GM21423 (cell line): ENCODE measurements around the gene DNAJC15.
A peak's percentile ranks its signal among the peaks of the same experiment; 100 is the strongest.

ENCODE experiments used
- ATAC-seq: cut with Tn5 transposase; IDR thresholded peaks from one replicate; pipeline ENCODE4 v1.9.1; 2021; ENCODE audit warnings: mild to moderate bottlenecking, moderate library complexity; ENCODE audit not compliant: unreplicated experiment

DNAJC15 gene

DNA sequence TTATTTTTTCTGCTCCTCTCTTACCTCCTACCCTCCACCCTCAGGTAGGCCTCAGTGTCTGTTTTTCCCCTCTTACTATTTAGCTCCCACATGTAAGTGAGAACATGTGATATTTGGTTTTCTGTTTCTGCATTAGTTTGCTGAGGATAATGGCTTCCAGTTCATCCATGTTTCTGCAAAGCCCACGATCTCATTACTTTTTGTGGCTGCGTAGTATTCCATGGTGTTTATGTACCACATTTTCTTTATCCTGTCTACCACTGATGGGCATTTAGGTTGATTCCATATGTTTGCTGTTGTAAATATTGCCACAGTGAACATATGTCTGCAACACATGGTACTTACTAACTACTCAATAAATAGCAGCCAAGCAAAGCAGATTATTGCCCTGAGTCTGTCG lies 56.8 kb downstream of the DNAJC15 start:
- ATAC-seq, result no peak

DNA sequence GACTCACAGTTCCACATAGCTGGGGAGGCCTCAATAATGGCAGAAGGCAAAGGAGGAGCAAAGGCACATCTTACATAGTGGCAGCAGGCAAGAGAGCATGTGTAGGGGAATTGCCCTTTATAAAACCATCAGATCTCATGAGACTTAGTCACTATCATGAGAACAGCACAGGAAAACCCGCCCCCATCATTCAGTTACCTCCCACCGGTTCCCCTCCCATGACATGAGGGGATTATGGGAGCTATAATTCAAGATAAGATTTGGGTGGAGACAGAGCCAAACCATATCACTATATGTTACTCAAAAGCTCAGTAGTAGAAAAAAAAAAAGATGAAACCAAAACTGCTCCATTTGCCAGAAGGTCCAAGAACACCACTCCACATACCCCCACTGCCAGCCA lies 58.5 kb downstream of the DNAJC15 start:
- no peak for ATAC-seq

DNA sequence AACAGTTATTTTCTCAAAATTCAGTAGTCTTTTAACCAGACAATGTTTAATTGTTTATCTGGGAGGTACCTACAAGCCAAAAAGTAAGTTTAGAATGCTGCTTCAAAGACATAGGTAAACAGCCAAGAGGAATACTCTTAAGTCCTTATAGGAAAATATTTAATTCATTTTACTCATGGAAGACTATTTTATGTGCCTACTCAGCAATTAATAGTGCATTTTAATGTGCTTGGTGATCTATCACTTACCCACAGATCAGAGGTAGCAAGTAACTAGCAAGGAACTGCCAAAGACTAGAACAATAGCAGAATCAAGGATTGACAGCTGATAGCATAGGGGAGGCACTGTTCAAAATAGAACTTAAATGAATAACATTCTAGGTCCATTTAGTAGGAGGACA lies 60.4 kb downstream of the DNAJC15 start:
- no peak for ATAC-seq

DNA sequence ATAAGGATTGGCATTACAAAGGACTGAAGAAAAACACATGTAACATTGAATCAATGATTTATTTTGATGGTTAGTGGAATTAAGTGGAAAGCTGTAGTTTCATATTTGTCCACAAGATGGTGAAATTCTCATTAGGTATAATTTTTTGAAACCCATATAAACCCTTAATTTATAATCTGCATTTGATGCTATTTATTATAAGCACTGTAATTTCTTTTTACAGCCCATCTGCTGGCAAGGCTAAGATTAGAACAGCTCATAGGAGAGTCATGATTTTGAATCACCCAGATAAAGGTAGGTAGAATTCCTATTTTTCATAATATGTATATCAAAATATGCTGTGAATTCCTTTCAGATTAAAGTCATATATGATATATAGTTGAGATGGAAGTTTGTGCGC lies 62.2 kb downstream of the DNAJC15 start:
- ATAC-seq, result no peak

DNA sequence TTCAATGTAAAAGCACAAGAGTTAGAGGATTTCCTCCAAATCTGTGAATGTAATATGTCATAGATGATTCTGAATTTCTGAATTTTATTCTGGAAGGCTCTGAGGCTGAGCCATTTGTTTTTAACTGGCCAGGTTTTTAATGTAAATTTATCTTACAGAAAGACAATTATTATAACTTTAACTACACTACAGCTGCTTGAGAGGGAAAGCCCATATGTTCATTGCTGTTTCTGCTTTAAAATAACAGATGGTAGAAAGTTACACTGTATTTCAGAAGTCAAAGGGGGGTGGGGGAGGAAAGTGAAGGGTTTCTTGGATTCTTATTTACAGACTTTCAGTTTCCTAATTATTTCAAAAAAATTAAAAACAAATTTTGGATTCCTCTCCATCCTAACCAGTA lies 62.8 kb downstream of the DNAJC15 start:
- ATAC-seq, result no peak

DNA sequence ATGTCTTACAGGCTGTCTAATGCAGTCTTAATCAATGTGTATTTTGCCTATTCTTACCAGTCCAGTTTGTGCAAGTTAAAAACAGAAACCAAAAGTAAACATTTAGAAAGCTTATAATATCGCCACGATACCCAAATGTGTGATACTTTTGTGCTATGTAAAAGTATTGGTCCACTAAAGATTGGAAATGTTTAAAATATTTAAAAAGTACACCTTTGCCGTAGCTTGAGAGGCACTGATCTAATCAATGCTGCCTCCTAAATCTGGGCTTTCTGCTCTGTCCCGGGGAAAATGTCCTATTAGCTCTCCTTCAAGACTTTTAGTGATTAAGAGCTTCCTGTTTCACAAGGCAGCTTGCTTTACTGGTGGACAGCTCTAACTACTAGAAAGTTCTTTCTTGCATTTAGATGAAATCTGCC lies 64.7 kb downstream of the DNAJC15 start:
- no peak for ATAC-seq

DNA sequence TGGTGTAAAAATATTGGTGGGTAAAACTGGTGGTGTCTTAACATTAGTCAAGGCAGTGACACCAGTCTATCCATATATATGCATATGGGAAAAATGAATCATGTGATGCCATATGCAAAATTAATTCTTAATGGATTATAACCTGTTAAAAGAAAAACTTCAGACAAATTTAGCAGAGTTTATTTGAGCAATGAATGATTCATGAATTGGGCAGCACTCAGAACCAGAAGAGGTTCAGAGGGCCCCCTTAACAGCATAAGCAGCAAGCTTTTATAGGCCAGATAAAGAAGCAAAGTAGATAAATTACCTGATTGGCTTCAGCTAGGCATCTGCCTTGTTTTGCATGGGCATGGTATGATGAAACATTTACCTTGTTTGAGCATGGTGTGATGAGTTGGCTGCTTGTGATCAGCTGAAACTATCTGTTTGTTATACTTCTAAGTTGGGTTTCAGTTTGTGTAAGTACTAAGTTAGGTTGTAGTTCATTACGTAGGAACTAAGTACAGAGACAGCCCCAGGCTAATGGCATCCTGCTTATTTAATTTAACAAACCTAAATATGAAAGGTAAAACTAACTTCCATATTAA lies 66.6 kb downstream of the DNAJC15 start:
- ATAC-seq, result no peak

DNA sequence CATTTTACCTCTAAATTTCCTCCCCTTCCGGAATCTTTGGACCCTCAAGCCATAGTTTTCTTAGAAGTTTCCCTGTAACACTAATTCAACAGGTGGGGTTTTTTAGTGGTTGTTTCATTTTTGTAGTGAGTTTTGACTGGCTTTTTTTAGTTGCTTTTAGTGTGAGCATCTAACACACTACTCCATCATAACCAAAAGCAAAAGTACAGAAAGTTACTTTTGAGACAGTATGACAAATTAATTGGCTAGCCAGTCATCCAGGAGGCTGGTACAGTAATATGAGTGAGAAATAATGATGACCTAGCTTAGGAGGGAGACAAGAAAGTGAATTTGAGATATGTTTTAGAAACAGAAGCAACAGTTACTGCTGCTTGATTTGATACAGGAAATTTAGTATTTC lies 71.5 kb downstream of the DNAJC15 start:
- ATAC-seq, result peak; percentile 78

DNA sequence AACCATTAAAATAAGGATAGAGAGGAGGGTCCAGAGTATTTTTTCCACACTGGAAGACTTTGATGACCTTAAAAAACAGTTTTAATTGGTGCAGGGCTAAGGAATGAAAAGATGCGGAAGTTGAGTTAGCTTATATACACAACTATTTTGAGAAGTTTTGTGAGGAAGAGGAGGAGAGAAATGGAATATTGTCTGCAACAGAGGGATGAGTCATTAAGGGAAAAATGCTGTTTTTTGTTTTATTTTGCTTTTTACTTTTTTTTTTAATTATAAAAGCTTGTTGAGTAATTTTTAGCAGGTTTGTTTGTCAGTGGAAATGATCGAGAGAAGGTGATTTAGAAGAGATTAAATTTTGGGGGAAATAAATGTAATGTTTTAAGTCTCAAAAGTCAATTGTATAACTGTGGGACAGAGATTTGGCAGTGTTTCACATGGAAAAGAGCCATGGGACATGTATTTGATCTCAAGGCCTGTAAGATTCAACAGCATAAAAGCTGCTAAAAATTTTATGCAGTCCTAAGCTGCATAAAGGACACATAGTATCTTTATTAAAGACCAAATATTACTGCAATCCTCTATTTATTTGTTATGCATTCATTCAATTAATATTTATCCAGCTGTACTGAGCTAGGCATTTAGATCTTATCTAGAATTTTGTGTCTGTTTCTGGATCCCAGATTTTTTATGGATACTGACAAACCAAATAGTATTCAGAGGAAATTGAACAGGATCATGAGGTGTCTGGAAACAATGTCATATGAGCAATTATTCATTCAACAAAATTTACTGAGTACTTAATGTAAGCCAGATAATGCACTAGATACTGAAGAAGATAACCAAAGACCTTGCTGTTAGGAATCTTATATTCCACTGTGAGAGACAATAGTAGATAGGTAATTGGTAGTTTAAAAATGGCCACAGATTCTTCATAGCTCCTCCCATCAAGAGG lies 72.7 kb downstream of the DNAJC15 start:
- no peak for ATAC-seq

DNA sequence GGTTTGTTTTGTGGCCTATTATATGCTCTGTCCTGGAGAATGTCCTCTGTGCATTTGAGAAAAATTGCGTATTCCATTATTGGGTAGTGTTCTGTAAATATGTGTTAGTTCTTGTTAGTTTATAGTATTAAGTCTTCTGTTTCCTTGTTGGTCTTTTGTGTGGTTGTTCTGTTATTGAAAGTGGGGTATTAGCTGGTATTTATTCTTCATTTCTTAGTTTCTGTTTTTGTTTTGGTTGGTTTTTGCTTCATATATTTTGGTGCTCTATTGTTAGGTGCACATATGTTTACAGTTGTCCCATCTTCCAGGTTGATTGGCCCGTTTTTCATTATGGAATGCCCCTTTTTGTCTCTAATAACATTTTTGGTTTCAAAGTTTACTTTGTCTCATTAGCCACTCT lies 77.3 kb downstream of the DNAJC15 start:
- no peak for ATAC-seq

DNA sequence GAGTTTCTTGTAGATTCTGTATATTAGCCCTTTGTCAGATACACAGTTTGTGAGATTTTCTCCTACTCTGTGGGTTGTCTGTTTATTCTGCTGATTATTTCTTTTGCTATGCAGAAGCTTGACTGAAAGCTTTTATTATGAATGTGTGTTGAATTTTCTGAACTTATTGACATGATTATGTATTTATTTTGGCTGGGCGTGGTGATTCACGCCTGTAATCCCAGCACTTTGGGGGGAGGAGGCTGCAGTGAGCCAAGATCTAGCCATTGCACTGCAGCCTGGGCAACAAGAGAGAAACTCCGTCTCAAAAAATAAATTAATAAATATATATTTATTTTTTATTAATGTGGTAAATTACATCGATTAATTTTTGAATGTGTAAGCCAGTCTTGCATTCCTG lies 78.9 kb downstream of the DNAJC15 start:
- no peak for ATAC-seq

DNA sequence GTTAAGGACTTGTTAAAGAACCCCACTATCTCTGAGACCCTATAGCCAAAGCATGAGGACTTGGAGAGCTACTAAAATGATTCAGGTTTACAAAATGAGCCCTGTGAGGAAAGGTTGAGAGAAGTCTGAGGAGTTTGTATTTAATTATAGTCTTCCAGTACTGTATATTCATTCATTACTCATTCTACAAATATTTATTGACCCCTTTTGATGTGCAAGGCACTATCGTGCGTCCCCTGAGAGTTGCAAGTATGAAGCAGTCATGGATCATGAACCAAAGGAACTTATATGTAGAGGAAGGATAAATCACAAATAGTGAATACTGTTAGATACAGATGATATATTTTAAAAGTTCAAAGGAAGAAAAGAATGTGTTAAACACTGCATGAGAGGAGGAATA lies 84.4 kb downstream of the DNAJC15 start:
- ATAC-seq, result no peak

DNA sequence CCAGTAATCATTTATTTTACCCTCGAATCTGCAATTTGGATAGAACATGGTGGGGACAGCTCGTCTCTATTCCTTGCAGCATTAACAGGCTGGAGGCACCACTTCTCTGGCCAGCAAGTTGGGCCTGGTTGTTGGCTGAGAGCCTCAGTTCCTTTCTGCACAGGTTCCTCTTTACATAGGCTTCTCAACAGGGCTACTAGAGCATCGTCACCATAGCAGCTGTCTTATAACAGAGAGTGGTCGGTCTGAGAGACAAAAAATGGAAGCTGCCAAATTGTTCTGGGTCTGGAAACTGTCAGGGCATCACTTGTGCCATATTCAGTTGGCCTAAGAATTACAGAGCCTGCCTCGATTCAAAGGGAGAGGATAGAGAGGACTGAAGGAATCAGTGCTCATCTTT lies 86.7 kb downstream of the DNAJC15 start:
- ATAC-seq, result no peak

DNA sequence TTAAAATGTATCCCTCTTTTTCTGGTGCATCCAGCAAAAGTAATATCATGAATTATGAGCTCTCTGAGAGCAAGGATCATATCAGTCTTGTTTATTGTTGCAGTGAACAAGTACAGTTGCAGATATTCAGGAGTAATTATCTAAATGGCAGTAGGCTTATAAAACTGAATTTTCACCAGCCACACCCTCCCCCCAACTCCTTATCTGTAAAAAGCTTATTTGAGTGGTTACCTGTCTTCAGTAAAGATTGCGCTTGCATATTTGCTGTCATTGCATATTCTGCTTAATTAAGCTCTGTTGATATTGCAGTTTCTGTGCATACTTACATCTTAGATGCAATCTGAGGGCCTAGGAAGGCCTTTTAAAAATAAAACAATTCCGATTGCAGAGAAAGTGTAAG lies 87.3 kb downstream of the DNAJC15 start:
- ATAC-seq, result no peak

DNA sequence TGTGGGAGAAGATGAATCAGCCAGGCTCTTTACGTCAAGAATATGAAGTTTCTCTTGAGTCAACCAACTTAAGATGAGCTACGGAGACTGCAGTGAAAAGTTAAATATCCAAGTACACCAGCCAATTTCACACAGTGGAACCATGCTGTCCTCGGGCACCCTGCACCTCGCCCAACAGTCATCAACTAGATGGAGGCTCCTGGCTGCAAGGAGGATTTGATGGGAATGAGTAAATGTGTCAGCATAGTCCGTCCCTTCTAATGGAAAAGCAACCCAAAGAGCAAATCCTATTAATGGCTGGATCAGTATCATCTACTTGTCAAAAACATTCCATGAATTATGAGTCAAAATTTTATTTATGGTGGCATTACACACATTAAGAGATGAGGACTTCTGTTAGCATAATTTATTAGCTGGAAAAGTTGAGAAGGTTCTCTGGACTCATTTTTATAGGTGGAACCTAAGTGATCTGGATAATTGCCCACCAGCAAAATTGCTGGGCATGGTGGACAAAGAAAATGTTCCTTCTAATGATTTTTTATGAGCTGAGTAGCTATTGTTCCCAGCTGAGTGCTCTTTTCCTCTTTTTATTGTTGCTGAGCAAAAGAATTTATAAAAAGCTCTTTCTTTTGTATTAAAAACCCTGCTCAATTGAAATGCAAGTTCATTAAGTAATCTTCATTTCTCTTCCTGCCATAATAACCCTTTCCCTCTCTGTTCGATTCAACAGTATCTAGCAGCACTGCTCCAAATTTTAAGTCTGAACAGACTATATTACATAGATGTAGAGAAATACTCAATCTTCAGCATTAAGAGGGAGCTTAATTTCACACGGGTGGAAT lies 88.4 kb downstream of the DNAJC15 start:
- no peak for ATAC-seq

DNA sequence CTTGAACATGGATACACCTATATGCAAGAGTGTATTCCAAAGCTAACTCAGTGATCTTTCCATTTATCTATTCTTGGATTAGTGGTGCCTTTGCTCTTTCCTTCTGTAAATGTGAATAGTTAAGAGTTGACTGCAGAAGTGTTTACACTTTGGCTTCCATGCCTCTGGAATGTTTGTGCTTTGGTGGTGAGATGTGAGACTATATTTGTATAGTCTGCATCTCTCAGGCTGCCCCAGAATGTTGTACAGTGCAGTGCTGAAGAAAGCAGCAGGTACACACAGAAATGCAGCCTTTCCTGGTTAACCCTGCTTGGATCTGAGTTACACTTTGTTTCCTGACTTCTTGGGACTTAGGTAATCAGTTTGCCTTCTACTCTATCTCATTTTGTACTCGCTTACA lies 90.2 kb downstream of the DNAJC15 start:
- no peak for ATAC-seq

DNA sequence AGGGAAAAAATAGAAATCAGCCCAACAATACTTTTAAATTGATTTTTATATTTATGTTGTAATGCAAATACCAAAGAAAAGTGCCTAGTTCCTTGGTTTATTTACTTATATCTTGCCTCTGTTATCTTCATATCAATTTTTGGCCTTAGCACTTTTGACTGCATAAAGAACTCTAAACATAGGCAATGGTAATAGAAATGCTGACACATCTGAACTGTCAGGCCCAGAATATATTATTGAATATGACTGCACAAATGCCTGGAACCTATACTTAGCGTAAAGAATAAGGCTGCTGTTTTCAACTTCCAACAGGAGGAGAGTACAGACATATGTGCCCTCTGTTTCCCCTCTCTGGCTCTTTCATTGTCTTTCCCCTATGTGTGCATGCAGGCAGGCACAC lies 91.1 kb downstream of the DNAJC15 start:
- ATAC-seq, result no peak

DNA sequence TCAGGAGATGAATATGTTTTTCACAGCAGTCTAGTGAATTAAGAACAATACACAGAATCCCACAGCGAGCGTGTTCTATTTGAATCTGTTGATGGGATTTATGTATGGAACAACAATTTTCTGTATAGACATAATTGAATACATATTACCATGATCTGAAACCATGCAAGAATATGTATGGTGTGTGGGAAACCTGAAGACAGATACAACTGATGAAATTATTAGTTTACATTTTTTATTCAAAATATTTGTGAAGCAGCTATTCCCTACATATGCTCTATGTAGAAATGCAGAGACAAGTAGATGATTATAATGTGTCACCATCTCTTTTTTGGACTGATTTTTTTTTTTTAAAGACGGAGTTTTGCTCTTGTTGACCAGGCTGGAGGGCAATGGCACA lies 91.8 kb downstream of the DNAJC15 start:
- no peak for ATAC-seq

DNA sequence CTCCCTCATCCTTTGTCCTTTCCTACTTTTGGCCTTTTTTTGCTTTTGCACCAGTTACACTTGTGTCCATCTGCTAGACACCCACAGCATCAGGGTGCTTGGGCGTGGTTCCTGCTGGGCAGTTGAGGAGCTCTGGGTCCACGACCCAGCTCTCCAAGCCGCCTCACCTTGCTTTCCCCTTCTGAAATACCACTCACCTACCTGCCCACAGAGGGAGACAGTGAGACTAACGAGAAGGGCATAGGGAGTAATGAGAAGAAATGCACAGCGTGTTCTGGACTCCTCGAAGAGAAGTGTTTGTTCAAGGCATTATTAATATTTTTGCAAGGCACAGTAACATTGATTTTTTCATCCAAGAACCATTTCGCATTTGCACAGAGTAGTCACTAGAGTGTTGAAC lies 92.9 kb downstream of the DNAJC15 start:
- no peak for ATAC-seq

DNA sequence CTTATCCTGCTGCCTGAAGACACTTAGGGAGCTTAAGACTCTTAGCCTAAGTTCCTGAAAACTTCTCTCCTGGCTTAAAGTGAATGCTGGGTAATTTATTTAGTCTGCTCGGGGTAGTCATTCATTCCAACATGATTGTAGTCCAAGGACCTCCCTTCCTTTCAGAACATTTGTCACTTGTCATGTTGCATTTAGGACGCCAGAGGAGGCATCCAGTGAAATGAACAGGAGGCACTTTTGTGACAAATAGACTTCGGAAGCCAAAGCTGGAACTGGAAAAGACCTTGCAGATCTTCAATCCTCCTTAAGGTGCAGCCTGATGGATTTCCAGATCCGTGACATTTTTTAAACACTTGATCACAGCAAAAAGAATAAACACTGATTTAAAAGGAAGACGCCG lies 95.1 kb downstream of the DNAJC15 start:
- ATAC-seq, result no peak

DNA sequence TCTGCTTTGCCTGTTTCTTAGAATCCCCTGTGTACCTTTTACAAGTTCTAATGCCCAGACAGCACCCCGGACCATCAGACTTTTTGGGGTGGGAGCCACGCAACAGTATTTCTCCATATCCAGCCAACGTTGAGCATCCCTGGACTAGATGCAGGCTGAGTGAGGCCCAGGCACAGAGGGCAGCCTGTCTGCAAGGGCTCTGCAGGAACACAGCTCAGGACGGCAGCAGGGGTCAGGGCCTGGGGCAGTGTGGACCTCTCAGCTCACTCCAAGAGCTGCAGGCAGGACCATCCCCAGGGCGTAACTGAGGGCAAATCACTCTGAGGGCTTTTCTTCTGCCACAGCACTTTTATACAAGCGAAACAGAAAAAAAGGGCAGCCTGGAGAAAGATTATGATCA lies 95.8 kb downstream of the DNAJC15 start:
- no peak for ATAC-seq

DNA sequence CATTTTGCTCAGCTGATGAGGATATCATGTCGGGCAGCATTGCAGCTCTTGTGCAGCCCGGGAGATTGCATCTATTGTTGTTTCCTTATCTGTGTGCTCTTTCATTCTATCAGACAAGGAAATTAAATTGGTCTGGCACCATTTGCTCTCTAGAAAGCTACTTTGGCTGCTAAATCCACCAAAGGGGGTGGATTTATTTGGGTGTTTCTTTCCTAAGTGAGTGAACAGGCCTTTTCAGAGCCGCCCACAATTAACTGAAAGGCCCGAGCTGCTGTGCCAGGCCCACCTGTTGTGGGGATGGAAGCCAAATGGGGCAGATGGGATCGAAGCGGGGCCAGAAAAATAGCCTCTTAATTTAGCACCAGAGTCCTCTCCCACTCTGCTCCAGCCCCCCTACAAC lies 99.4 kb downstream of the DNAJC15 start:
- no peak for ATAC-seq
